CD14-positive monocyte (primary cell): ENCODE measurements around the gene PTK7. TPM values are rescaled to one million over a fixed set of nuclear protein-coding genes. Genes with fewer than 3 reads are reported as not detected.

Experiments used
- DNase-seq, 3 donors: peaks; one replicate each; pipeline ENCODE4 v3.0.0-alpha.2; 2011 to 2022
- H2AFZ ChIP-seq: 2 replicates; pipeline ENCODE4 v1.6.0; 2012; ENCODE audit warnings: mild to moderate bottlenecking, low read depth, low read length, inconsistent platforms; ENCODE audit not compliant: insufficient read depth, poor library complexity, severe bottlenecking
- H3K27ac ChIP-seq, 2 donors: 1 replicate in 1 of 2; 2 replicates in 1 of 2; pipeline ENCODE4 v1.5.1; 2012 to 2013; ENCODE audit warnings: low read length in 2 of 2, control low read depth in 1 of 2, inconsistent platforms in 1 of 2, low read depth in 1 of 2, mild to moderate bottlenecking in 1 of 2
- H3K27me3 ChIP-seq, 2 donors: one replicate each; pipeline versions ENCODE4 v1.6.0 to v1.6.1; 2011 to 2013; ENCODE audit warnings: low read length in 2 of 2; ENCODE audit not compliant: control insufficient read depth in 2 of 2, insufficient read depth in 2 of 2
- H3K36me3 ChIP-seq, 2 donors: replicated peaks in 1 of 2; 1 replicate in 1 of 2; 2 replicates in 1 of 2; pipeline versions ENCODE4 v1.5.1 to v1.6.1; 2012 to 2013; ENCODE audit warnings: low read length in 2 of 2, control low read depth in 1 of 2, inconsistent platforms in 1 of 2, mild to moderate bottlenecking in 1 of 2; ENCODE audit not compliant: insufficient read depth in 2 of 2, control insufficient read depth in 1 of 2
- H3K4me1 ChIP-seq, 2 donors: 1 replicate in 1 of 2; 2 replicates in 1 of 2; pipeline versions ENCODE4 v1.5.1 to v1.6.1; 2012 to 2013; ENCODE audit warnings: low read length in 2 of 2, control low read depth in 1 of 2, inconsistent platforms in 1 of 2, mild to moderate bottlenecking in 1 of 2, moderate library complexity in 1 of 2; ENCODE audit not compliant: insufficient read depth in 2 of 2, control insufficient read depth in 1 of 2
- H3K4me2 ChIP-seq: replicated peaks from 2 replicates; pipeline ENCODE3; 2012; ENCODE audit warnings: low read length, moderate library complexity, mild to moderate bottlenecking; ENCODE audit not compliant: poor library complexity, severe bottlenecking; ENCODE audit errors: extremely low read depth
- H3K4me3 ChIP-seq, 3 experiments: fragments of 200-600 bp in 1 of 3; sonication (generic) in 1 of 3; replicated peaks in 1 of 3; 1 replicate in 2 of 3; 2 replicates in 1 of 3; pipeline ENCODE4 v1.5.1; 2011 to 2013; ENCODE audit warnings: low read length in 3 of 3, mild to moderate bottlenecking in 3 of 3, control low read depth in 2 of 3, low read depth in 2 of 3, inconsistent platforms in 1 of 3, moderate library complexity in 1 of 3
- H3K79me2 ChIP-seq: 2 replicates; pipeline ENCODE4 v1.6.0; 2012; ENCODE audit warnings: mild to moderate bottlenecking, control low read depth, inconsistent platforms, low read length, moderate library complexity; ENCODE audit not compliant: insufficient read depth
- H3K9ac ChIP-seq: 2 replicates; pipeline ENCODE4 v1.6.0; 2017; ENCODE audit warnings: low read length, mild to moderate bottlenecking; ENCODE audit not compliant: insufficient read depth, poor library complexity, severe bottlenecking
- H3K9me3 ChIP-seq, 2 donors: replicated peaks in 1 of 2; 1 replicate in 1 of 2; 2 replicates in 1 of 2; pipeline versions ENCODE4 v1.5.1 to v1.6.1; 2012 to 2013; ENCODE audit warnings: low read length in 2 of 2, control low read depth in 1 of 2; ENCODE audit not compliant: control insufficient read depth in 1 of 2, insufficient read depth in 1 of 2
- H4K20me1 ChIP-seq: 2 replicates; pipeline ENCODE4 v1.6.0; 2012; ENCODE audit warnings: mild to moderate bottlenecking, low read length, control low read depth, moderate library complexity; ENCODE audit not compliant: insufficient read depth
- H3K27ac Mint-ChIP-seq, 7 donors: one replicate each; pipeline ENCODE4 v1.8.0; 2020; ENCODE audit warnings: mild to moderate bottlenecking in 7 of 7, mixed read lengths in 7 of 7, moderate library complexity in 6 of 7, inconsistent platforms in 2 of 7
- H3K27me3 Mint-ChIP-seq, 3 donors: one replicate each; pipeline ENCODE4 v1.8.0; 2021 to 2022; ENCODE audit warnings: low read depth in 3 of 3, mild to moderate bottlenecking in 3 of 3, mixed read lengths in 3 of 3, moderate library complexity in 3 of 3, inconsistent platforms in 1 of 3
- H3K36me3 Mint-ChIP-seq, 2 donors: one replicate each; pipeline ENCODE4 v1.8.0; 2020; ENCODE audit warnings: mixed read lengths in 2 of 2, inconsistent platforms in 1 of 2, mild to moderate bottlenecking in 1 of 2
- H3K4me1 Mint-ChIP-seq: one replicate; pipeline ENCODE4 v1.8.0; 2020; ENCODE audit warnings: mild to moderate bottlenecking, mixed read lengths
- H3K4me3 Mint-ChIP-seq, 2 donors: one replicate each; pipeline ENCODE4 v1.8.0; 2020; ENCODE audit warnings: mild to moderate bottlenecking in 2 of 2, mixed read lengths in 2 of 2, moderate library complexity in 1 of 2
- H3K9me3 Mint-ChIP-seq, 7 donors: one replicate each; pipeline ENCODE4 v1.8.0; 2020 to 2022; ENCODE audit warnings: mixed read lengths in 7 of 7, mild to moderate bottlenecking in 6 of 7, moderate library complexity in 6 of 7, inconsistent platforms in 2 of 7
- WGBS: methylation state at CpG from one replicate; pipeline ENCODE4 v1.1.5; 2013; ENCODE audit warnings: missing lambda C conversion rate; ENCODE audit not compliant: insufficient coverage; 5-methylcytosine and 5-hydroxymethylcytosine counted together
- intact Hi-C, 2 donors: fragments of 100-400 bp; cut with micrococcal nuclease; formaldehyde crosslinking; loops; one replicate each; pipeline versions ENCODE4 v1.15.0 to v1.15.1; 2023
- polyA plus RNA-seq, 3 donors: library from polyadenylated mRNA; depleted of rRNA in 1 of 3; unstranded in 2 of 3; stranded (reverse) in 1 of 3; fragments of 300-500 nt in 2 of 3; fragments of >200 nt in 1 of 3; fragmentation: Illumina TruSeq in 2 of 3; gene quantifications; 1 replicate in 2 of 3; 2 replicates in 1 of 3; pipeline ENCODE4 v1.2.3, GENCODE V29; 2012 to 2021
- TF ChIP-seq, protein P1 (sequence below): fragments of 200-600 bp; IDR thresholded peaks from one replicate; pipeline ENCODE4 v1.8.0; 2022; ENCODE audit warnings: antibody characterized with exemption, mild to moderate bottlenecking

PTK7 gene
- polyA plus RNA-seq, 3 donors: 0.19 TPM; not detected in 2

GRCh38 chr6:43187821-43188220, 111.7 kb downstream of the PTK7 start:
- H3K4me3 ChIP-seq: no peak overlapping the region
- peaks cover 56 to 69% of the 10 kb centered on the region in 2 donors for H3K36me3 Mint-ChIP-seq
- no peaks in the 10 kb centered on the region for H3K9me3 ChIP-seq
- no peak overlapping the region for H3K27ac ChIP-seq
- H3K9ac ChIP-seq: no peak overlapping the region
- H3K27me3 ChIP-seq: no peaks in the 10 kb centered on the region
- no peak for DNase-seq
- intact Hi-C loops: no loop called here
- H3K4me1 ChIP-seq: peaks cover 6 to 9% of the 10 kb centered on the region in 2 donors
- TF ChIP-seq, protein P1, sequence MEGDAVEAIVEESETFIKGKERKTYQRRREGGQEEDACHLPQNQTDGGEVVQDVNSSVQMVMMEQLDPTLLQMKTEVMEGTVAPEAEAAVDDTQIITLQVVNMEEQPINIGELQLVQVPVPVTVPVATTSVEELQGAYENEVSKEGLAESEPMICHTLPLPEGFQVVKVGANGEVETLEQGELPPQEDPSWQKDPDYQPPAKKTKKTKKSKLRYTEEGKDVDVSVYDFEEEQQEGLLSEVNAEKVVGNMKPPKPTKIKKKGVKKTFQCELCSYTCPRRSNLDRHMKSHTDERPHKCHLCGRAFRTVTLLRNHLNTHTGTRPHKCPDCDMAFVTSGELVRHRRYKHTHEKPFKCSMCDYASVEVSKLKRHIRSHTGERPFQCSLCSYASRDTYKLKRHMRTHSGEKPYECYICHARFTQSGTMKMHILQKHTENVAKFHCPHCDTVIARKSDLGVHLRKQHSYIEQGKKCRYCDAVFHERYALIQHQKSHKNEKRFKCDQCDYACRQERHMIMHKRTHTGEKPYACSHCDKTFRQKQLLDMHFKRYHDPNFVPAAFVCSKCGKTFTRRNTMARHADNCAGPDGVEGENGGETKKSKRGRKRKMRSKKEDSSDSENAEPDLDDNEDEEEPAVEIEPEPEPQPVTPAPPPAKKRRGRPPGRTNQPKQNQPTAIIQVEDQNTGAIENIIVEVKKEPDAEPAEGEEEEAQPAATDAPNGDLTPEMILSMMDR: no peak
- no peak overlapping the region for H3K4me3 Mint-ChIP-seq
- H3K36me3 ChIP-seq: peaks cover 63 to 67% of the 10 kb centered on the region in 2 donors
- no peak overlapping the region for H3K4me2 ChIP-seq
- peaks cover 20% of the 10 kb centered on the region for H3K4me1 Mint-ChIP-seq
- H3K79me2 ChIP-seq: no peaks in the 10 kb centered on the region
- H4K20me1 ChIP-seq: no peaks in the 10 kb centered on the region
- peak overlapping the region in 2 of 7 donors; percentile 2 to 5 for H3K27ac Mint-ChIP-seq
- 98% methylated on average over 6 of the region's 7 CpGs for WGBS
- peaks cover 0 to 2% (median 0%) of the 10 kb centered on the region in 3 donors for H3K27me3 Mint-ChIP-seq
- H2AFZ ChIP-seq: no peak overlapping the region
- H3K9me3 Mint-ChIP-seq: no peaks in the 10 kb centered on the region

DNA sequence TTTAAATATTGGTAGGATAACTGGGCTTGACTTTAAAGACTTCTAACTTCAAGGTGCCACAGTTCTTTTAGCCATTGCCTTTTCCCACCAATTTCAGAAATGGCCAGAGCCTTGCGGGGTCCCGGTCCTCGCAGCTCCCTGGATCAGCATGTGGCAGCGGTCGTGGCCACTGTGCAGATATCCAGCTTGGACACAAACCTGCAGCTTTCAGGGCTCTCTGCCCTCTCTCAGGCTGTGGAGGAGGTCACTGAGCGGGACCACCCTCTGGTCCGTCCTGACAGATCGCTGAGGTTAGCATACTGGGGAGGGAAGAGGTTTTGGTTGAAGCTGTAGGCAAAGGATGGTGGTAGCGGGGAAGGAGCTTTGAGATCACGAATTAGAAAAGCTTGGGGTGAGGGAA, 112.3 kb downstream of the PTK7 start:
- Mint-ChIP-seq H3K4me1 (peaks cover 14% of the 10 kb centered on the region), H3K27me3 (peaks cover 0 to under 1% (median 0%) of the 10 kb centered on the region in 3 donors), H3K9me3 (no peaks in the 10 kb centered on the region), H3K36me3 (peaks cover 62 to 75% of the 10 kb centered on the region in 2 donors), H3K27ac (peak overlapping the region in 2 of 7 donors; percentile 37 to 40), H3K4me3 (no peak overlapping the region)
- no peak overlapping the region for H3K27ac ChIP-seq
- no peak overlapping the region for H3K4me2 ChIP-seq
- no peak overlapping the region for H3K4me3 ChIP-seq
- H3K9ac ChIP-seq: no peak overlapping the region
- peaks cover under 1 to 3% of the 10 kb centered on the region in 2 donors for H3K4me1 ChIP-seq
- TF ChIP-seq, protein P1: no peak
- H3K9me3 ChIP-seq: no peaks in the 10 kb centered on the region
- no peaks in the 10 kb centered on the region for H4K20me1 ChIP-seq
- no peaks in the 10 kb centered on the region for H3K79me2 ChIP-seq
- no peak overlapping the region for H2AFZ ChIP-seq
- DNase-seq: no peak
- intact Hi-C loops: no loop called here
- no peaks in the 10 kb centered on the region for H3K27me3 ChIP-seq
- peaks cover 69 to 73% of the 10 kb centered on the region in 2 donors for H3K36me3 ChIP-seq
- 98% methylated on average over 8 of the region's 10 CpGs for WGBS
